ENCODE results near the gene CACUL1. TPM values are rescaled to one million over a fixed set of nuclear protein-coding genes. Genes with fewer than 3 reads are reported as not detected.
"Not testable (repeated sequence)": the region's sequence is repeated elsewhere in the genome, so short reads cannot be mapped to it uniquely, and the experiment has no call there.

The CACUL1 gene
- total RNA-seq, 1 donor from 2014 or later = 17.7 TPM

- no peaks in the 10 kb centered on the region for H3K36me3 ChIP-seq (ENCODE audit: control insufficient read depth in 3 of 3, insufficient read depth in 3 of 3, low read length in 3 of 3)
- H3K9ac ChIP-seq (ENCODE audit: low read depth in 1 of 3, low read length in 3 of 3) = peak overlapping the region; percentile 83 to 93 (median 93)
- H3K27me3 ChIP-seq (ENCODE audit: control insufficient read depth in 3 of 3, insufficient read depth in 3 of 3, low read length in 3 of 3) = no peaks in the 10 kb centered on the region
- peak overlapping the region; percentile 83 to 94 (median 90) for H3K4me3 ChIP-seq (ENCODE audit: low read length in 3 of 3)
- H3K4me1 ChIP-seq (ENCODE audit: control insufficient read depth in 3 of 3, insufficient read depth in 3 of 3, low read length in 3 of 3) = peaks cover 16 to 28% (median 27%) of the 10 kb centered on the region in 3 donors
- H3K27ac ChIP-seq (ENCODE audit: low read depth, low read length) = peak overlapping the region; percentile 85
- H3K9me3 ChIP-seq (ENCODE audit: control insufficient read depth in 3 of 3, low read length in 3 of 3) = no peaks in the 10 kb centered on the region
These were observed 1.2 kb downstream of the CACUL1 start for GRCh38 chr10:118753331-118754228.

GRCh38 chr10:118752409-118752808 is 2.4 kb downstream of the CACUL1 start:
- peak overlapping the region in 2 of 3 donors; percentile 93 for H3K9ac ChIP-seq (ENCODE audit: low read depth in 1 of 3, low read length in 3 of 3)
- peaks cover 16 to 32% (median 28%) of the 10 kb centered on the region in 3 donors for H3K4me1 ChIP-seq (ENCODE audit: control insufficient read depth in 3 of 3, insufficient read depth in 3 of 3, low read length in 3 of 3)
- peak overlapping the region; percentile 85 for H3K27ac ChIP-seq (ENCODE audit: low read depth, low read length)
- H3K9me3 ChIP-seq (ENCODE audit: control insufficient read depth in 3 of 3, low read length in 3 of 3) = no peaks in the 10 kb centered on the region
- H3K36me3 ChIP-seq (ENCODE audit: control insufficient read depth in 3 of 3, insufficient read depth in 3 of 3, low read length in 3 of 3) = peaks cover 0 to 6% (median 2%) of the 10 kb centered on the region in 3 donors
- no peaks in the 10 kb centered on the region for H3K27me3 ChIP-seq (ENCODE audit: control insufficient read depth in 3 of 3, insufficient read depth in 3 of 3, low read length in 3 of 3)
- peak overlapping the region in 1 of 3 donors; percentile 94 for H3K4me3 ChIP-seq (ENCODE audit: low read length in 3 of 3)

- no peak overlapping the region for H3K27ac ChIP-seq (ENCODE audit: low read depth, low read length)
- H3K9ac ChIP-seq (ENCODE audit: low read depth in 1 of 3, low read length in 3 of 3) = no peak overlapping the region
- H3K27me3 ChIP-seq (ENCODE audit: control insufficient read depth in 3 of 3, insufficient read depth in 3 of 3, low read length in 3 of 3) = no peaks in the 10 kb centered on the region
- peaks cover 0 to 6% (median 2%) of the 10 kb centered on the region in 3 donors for H3K36me3 ChIP-seq (ENCODE audit: control insufficient read depth in 3 of 3, insufficient read depth in 3 of 3, low read length in 3 of 3)
- H3K4me1 ChIP-seq (ENCODE audit: control insufficient read depth in 3 of 3, insufficient read depth in 3 of 3, low read length in 3 of 3) = peaks cover 16 to 38% (median 28%) of the 10 kb centered on the region in 3 donors
- H3K9me3 ChIP-seq (ENCODE audit: control insufficient read depth in 3 of 3, low read length in 3 of 3) = no peaks in the 10 kb centered on the region
- H3K4me3 ChIP-seq (ENCODE audit: low read length in 3 of 3) = no peak overlapping the region
These were observed 3.5 kb downstream of the CACUL1 start for GRCh38 chr10:118751265-118751664.

GRCh38 chr10:118748041-118748440 is 6.7 kb downstream of the CACUL1 start:
- H3K4me3 ChIP-seq (ENCODE audit: low read length in 3 of 3) = no peak overlapping the region
- peaks cover 8 to 35% (median 19%) of the 10 kb centered on the region in 3 donors for H3K4me1 ChIP-seq (ENCODE audit: control insufficient read depth in 3 of 3, insufficient read depth in 3 of 3, low read length in 3 of 3)
- no peaks in the 10 kb centered on the region for H3K9me3 ChIP-seq (ENCODE audit: control insufficient read depth in 3 of 3, low read length in 3 of 3)

GRCh38 chr10:118746246-118746645 is 8.5 kb downstream of the CACUL1 start:
- Histone ChIP-seq H3K27ac (ENCODE audit: low read depth, low read length) (no peak overlapping the region), H3K9ac (ENCODE audit: low read depth in 1 of 3, low read length in 3 of 3) (no peak overlapping the region), H3K4me3 (ENCODE audit: low read length in 3 of 3) (no peak overlapping the region), H3K27me3 (ENCODE audit: control insufficient read depth in 3 of 3, insufficient read depth in 3 of 3, low read length in 3 of 3) (no peaks in the 10 kb centered on the region), H3K36me3 (ENCODE audit: control insufficient read depth in 3 of 3, insufficient read depth in 3 of 3, low read length in 3 of 3) (peaks cover 0 to 6% (median 2%) of the 10 kb centered on the region in 3 donors), H3K4me1 (ENCODE audit: control insufficient read depth in 3 of 3, insufficient read depth in 3 of 3, low read length in 3 of 3) (peaks cover 17 to 37% (median 19%) of the 10 kb centered on the region in 3 donors), H3K9me3 (ENCODE audit: control insufficient read depth in 3 of 3, low read length in 3 of 3) (no peaks in the 10 kb centered on the region)

More at GRCh38 chr10:118748041-118748440, 6.7 kb downstream of the CACUL1 start:
- no peaks in the 10 kb centered on the region for H3K27me3 ChIP-seq (ENCODE audit: control insufficient read depth in 3 of 3, insufficient read depth in 3 of 3, low read length in 3 of 3)
- H3K9ac ChIP-seq (ENCODE audit: low read depth in 1 of 3, low read length in 3 of 3) = no peak overlapping the region
- peaks cover 0 to 6% (median 2%) of the 10 kb centered on the region in 3 donors for H3K36me3 ChIP-seq (ENCODE audit: control insufficient read depth in 3 of 3, insufficient read depth in 3 of 3, low read length in 3 of 3)
- no peak overlapping the region for H3K27ac ChIP-seq (ENCODE audit: low read depth, low read length)

GRCh38 chr10:118745056-118745455 is 9.7 kb downstream of the CACUL1 start:
- Histone ChIP-seq H3K4me1 (ENCODE audit: control insufficient read depth in 3 of 3, insufficient read depth in 3 of 3, low read length in 3 of 3) (peaks cover 17 to 34% (median 19%) of the 10 kb centered on the region in 3 donors), H3K36me3 (ENCODE audit: control insufficient read depth in 3 of 3, insufficient read depth in 3 of 3, low read length in 3 of 3) (peaks cover 0 to 6% (median 2%) of the 10 kb centered on the region in 3 donors), H3K9me3 (ENCODE audit: control insufficient read depth in 3 of 3, low read length in 3 of 3) (no peaks in the 10 kb centered on the region), H3K4me3 (ENCODE audit: low read length in 3 of 3) (no peak overlapping the region), H3K27me3 (ENCODE audit: control insufficient read depth in 3 of 3, insufficient read depth in 3 of 3, low read length in 3 of 3) (no peaks in the 10 kb centered on the region), H3K9ac (ENCODE audit: low read depth in 1 of 3, low read length in 3 of 3) (no peak overlapping the region), H3K27ac (ENCODE audit: low read depth, low read length) (no peak overlapping the region)

- not testable (repeated sequence) for H3K9me3 ChIP-seq (ENCODE audit: control insufficient read depth in 3 of 3, low read length in 3 of 3); H3K27ac ChIP-seq (ENCODE audit: low read depth, low read length); H3K36me3 ChIP-seq (ENCODE audit: control insufficient read depth in 3 of 3, insufficient read depth in 3 of 3, low read length in 3 of 3); H3K27me3 ChIP-seq (ENCODE audit: control insufficient read depth in 3 of 3, insufficient read depth in 3 of 3, low read length in 3 of 3); H3K4me3 ChIP-seq (ENCODE audit: low read length in 3 of 3); H3K9ac ChIP-seq (ENCODE audit: low read depth in 1 of 3, low read length in 3 of 3)
- H3K4me1 ChIP-seq (ENCODE audit: control insufficient read depth in 3 of 3, insufficient read depth in 3 of 3, low read length in 3 of 3) = peaks cover 17 to 34% (median 17%) of the 10 kb centered on the region in 3 donors
These were observed 10.3 kb downstream of the CACUL1 start for GRCh38 chr10:118744346-118744918.

GRCh38 chr10:118742782-118743181 is 12.0 kb downstream of the CACUL1 start:
- Histone ChIP-seq H3K9ac (ENCODE audit: low read depth in 1 of 3, low read length in 3 of 3) (no peak overlapping the region), H3K27me3 (ENCODE audit: control insufficient read depth in 3 of 3, insufficient read depth in 3 of 3, low read length in 3 of 3) (no peaks in the 10 kb centered on the region), H3K36me3 (ENCODE audit: control insufficient read depth in 3 of 3, insufficient read depth in 3 of 3, low read length in 3 of 3) (peaks cover 0 to under 1% (median 0%) of the 10 kb centered on the region in 3 donors), H3K27ac (ENCODE audit: low read depth, low read length) (peak overlapping the region; percentile 28), H3K4me1 (ENCODE audit: control insufficient read depth in 3 of 3, insufficient read depth in 3 of 3, low read length in 3 of 3) (peaks cover 16 to 36% (median 17%) of the 10 kb centered on the region in 3 donors), H3K9me3 (ENCODE audit: control insufficient read depth in 3 of 3, low read length in 3 of 3) (no peaks in the 10 kb centered on the region), H3K4me3 (ENCODE audit: low read length in 3 of 3) (no peak overlapping the region)

GRCh38 chr10:118742032-118742431 is 12.7 kb downstream of the CACUL1 start:
- Histone ChIP-seq H3K27ac (ENCODE audit: low read depth, low read length) (peak overlapping the region; percentile 28), H3K36me3 (ENCODE audit: control insufficient read depth in 3 of 3, insufficient read depth in 3 of 3, low read length in 3 of 3) (no peaks in the 10 kb centered on the region), H3K4me1 (ENCODE audit: control insufficient read depth in 3 of 3, insufficient read depth in 3 of 3, low read length in 3 of 3) (peaks cover 17 to 31% (median 18%) of the 10 kb centered on the region in 3 donors)

GRCh38 chr10:118738406-118738805 is 16.4 kb downstream of the CACUL1 start:
- no peak overlapping the region for H3K27ac ChIP-seq (ENCODE audit: low read depth, low read length)
- H3K4me3 ChIP-seq (ENCODE audit: low read length in 3 of 3) = no peak overlapping the region
- peaks cover 21 to 32% (median 28%) of the 10 kb centered on the region in 3 donors for H3K4me1 ChIP-seq (ENCODE audit: control insufficient read depth in 3 of 3, insufficient read depth in 3 of 3, low read length in 3 of 3)

More at GRCh38 chr10:118742032-118742431, 12.7 kb downstream of the CACUL1 start:
- Histone ChIP-seq H3K27me3 (ENCODE audit: control insufficient read depth in 3 of 3, insufficient read depth in 3 of 3, low read length in 3 of 3) (no peaks in the 10 kb centered on the region), H3K9ac (ENCODE audit: low read depth in 1 of 3, low read length in 3 of 3) (no peak overlapping the region), H3K4me3 (ENCODE audit: low read length in 3 of 3) (peak overlapping the region in 1 of 3 donors; percentile 9), H3K9me3 (ENCODE audit: control insufficient read depth in 3 of 3, low read length in 3 of 3) (no peaks in the 10 kb centered on the region)

More at GRCh38 chr10:118738406-118738805, 16.4 kb downstream of the CACUL1 start:
- Histone ChIP-seq H3K27me3 (ENCODE audit: control insufficient read depth in 3 of 3, insufficient read depth in 3 of 3, low read length in 3 of 3) (no peaks in the 10 kb centered on the region), H3K9me3 (ENCODE audit: control insufficient read depth in 3 of 3, low read length in 3 of 3) (no peaks in the 10 kb centered on the region), H3K36me3 (ENCODE audit: control insufficient read depth in 3 of 3, insufficient read depth in 3 of 3, low read length in 3 of 3) (no peaks in the 10 kb centered on the region), H3K9ac (ENCODE audit: low read depth in 1 of 3, low read length in 3 of 3) (no peak overlapping the region)

Measured in skeletal muscle tissue (tissue), 4 donors.